H9 (cell line): Measurements from ENCODE around the gene MFSD6. TPM values are rescaled to one million over a fixed set of nuclear protein-coding genes. Genes with fewer than 3 reads are reported as not detected.

Source experiments
- DNase-seq: peaks from one replicate; pipeline ENCODE4 v3.0.0-alpha.2; 2017
- H2AFZ ChIP-seq: one replicate; pipeline ENCODE4 v1.6.1; 2013; ENCODE audit warnings: mild to moderate bottlenecking, low read length, control low read depth, moderate library complexity
- H2AK5ac ChIP-seq: 2 replicates; pipeline ENCODE4 v1.6.1; 2013; ENCODE audit warnings: low read length, control low read depth, mixed read lengths; ENCODE audit not compliant: insufficient read length
- H2BK120ac ChIP-seq: one replicate; pipeline ENCODE4 v1.6.1; 2013; ENCODE audit warnings: low read depth, mild to moderate bottlenecking, low read length, control low read depth, inconsistent platforms; ENCODE audit not compliant: poor library complexity, severe bottlenecking
- H2BK12ac ChIP-seq: 2 replicates; pipeline ENCODE4 v1.6.1; 2013; ENCODE audit warnings: low read length, control low read depth, mixed read lengths, low read depth; ENCODE audit not compliant: insufficient read length
- H2BK15ac ChIP-seq: 2 replicates; pipeline ENCODE4 v1.6.1; 2013; ENCODE audit warnings: low read depth, low read length, control low read depth
- H2BK20ac ChIP-seq: one replicate; pipeline ENCODE4 v1.6.1; 2013; ENCODE audit warnings: low read depth, mild to moderate bottlenecking, low read length, control low read depth, inconsistent platforms; ENCODE audit not compliant: poor library complexity, severe bottlenecking
- H2BK5ac ChIP-seq: 2 replicates; pipeline ENCODE4 v1.6.1; 2013; ENCODE audit warnings: low read length, control low read depth, mixed read lengths; ENCODE audit not compliant: insufficient read length
- H3K14ac ChIP-seq: 2 replicates; pipeline ENCODE4 v1.6.1; 2013; ENCODE audit warnings: low read length, control low read depth; ENCODE audit not compliant: insufficient read depth
- H3K18ac ChIP-seq: 2 replicates; pipeline ENCODE4 v1.6.1; 2013; ENCODE audit warnings: low read depth, mild to moderate bottlenecking, mixed read lengths, low read length, control low read depth; ENCODE audit not compliant: insufficient read length
- H3K23ac ChIP-seq: 2 replicates; pipeline ENCODE4 v1.6.1; 2013; ENCODE audit warnings: low read length, control low read depth, mixed read lengths, low read depth; ENCODE audit not compliant: insufficient read length
- H3K23me2 ChIP-seq: 2 replicates; pipeline ENCODE4 v1.6.1; 2013; ENCODE audit warnings: low read depth, mild to moderate bottlenecking, mixed read lengths, low read length, control low read depth; ENCODE audit not compliant: insufficient read length, poor library complexity, severe bottlenecking
- H3K27ac ChIP-seq: 2 replicates; pipeline ENCODE4 v1.5.1; 2013; ENCODE audit warnings: low read length, control low read depth, mixed read lengths, low read depth; ENCODE audit not compliant: insufficient read length
- H3K27me3 ChIP-seq: 2 replicates; pipeline ENCODE4 v1.6.1; 2013; ENCODE audit warnings: low read length, control low read depth, inconsistent platforms; ENCODE audit not compliant: insufficient read depth
- H3K4ac ChIP-seq: 2 replicates; pipeline ENCODE4 v1.6.1; 2013; ENCODE audit warnings: low read depth, mild to moderate bottlenecking, control low read depth, inconsistent platforms, low read length, moderate library complexity
- H3K4me1 ChIP-seq: 2 replicates; pipeline ENCODE4 v1.6.1; 2013; ENCODE audit warnings: low read length, control low read depth, inconsistent platforms; ENCODE audit not compliant: insufficient read depth
- H3K4me2 ChIP-seq: 2 replicates; pipeline ENCODE4 v1.6.1; 2013; ENCODE audit warnings: low read length, control low read depth, mixed read lengths; ENCODE audit not compliant: insufficient read length, insufficient read depth
- H3K56ac ChIP-seq: 2 replicates; pipeline ENCODE4 v1.6.1; 2013; ENCODE audit warnings: low read depth, mild to moderate bottlenecking, mixed read lengths, low read length, control low read depth; ENCODE audit not compliant: insufficient read length
- H3K79me1 ChIP-seq: 2 replicates; pipeline ENCODE4 v1.6.1; 2013; ENCODE audit warnings: low read depth, mild to moderate bottlenecking, moderate library complexity, low read length, control low read depth, inconsistent platforms; ENCODE audit not compliant: insufficient read depth, poor library complexity, severe bottlenecking
- H3K79me2 ChIP-seq: 2 replicates; pipeline ENCODE4 v1.6.1; 2013; ENCODE audit warnings: low read length, control low read depth, inconsistent platforms; ENCODE audit not compliant: insufficient read depth
- H3K9ac ChIP-seq: 2 replicates; pipeline ENCODE4 v1.6.1; 2013; ENCODE audit warnings: low read length, control low read depth, mixed read lengths; ENCODE audit not compliant: insufficient read length; ENCODE audit errors: extremely low read depth
- H3K9me3 ChIP-seq: one replicate; pipeline ENCODE4 v1.6.1; 2013; ENCODE audit warnings: low read depth, low read length, inconsistent platforms; ENCODE audit not compliant: control insufficient read depth
- H3T11ph ChIP-seq: one replicate; pipeline ENCODE4 v1.6.1; 2013; ENCODE audit warnings: mild to moderate bottlenecking, low read length, control low read depth, inconsistent platforms
- H4K20me1 ChIP-seq: one replicate; pipeline ENCODE4 v1.6.1; 2013; ENCODE audit not compliant: control insufficient read depth, insufficient read length, insufficient read depth
- H4K5ac ChIP-seq: 2 replicates; pipeline ENCODE4 v1.6.1; 2013; ENCODE audit warnings: low read depth, mild to moderate bottlenecking, mixed read lengths, low read length, control low read depth; ENCODE audit not compliant: insufficient read length
- H4K8ac ChIP-seq: replicated peaks from 2 replicates; pipeline ENCODE4 v1.6.1; 2013; ENCODE audit warnings: low read length, control low read depth, mixed read lengths, low read depth; ENCODE audit not compliant: insufficient read length
- H4K91ac ChIP-seq: 2 replicates; pipeline ENCODE4 v1.6.1; 2013; ENCODE audit warnings: low read depth, mild to moderate bottlenecking, moderate library complexity, mixed read lengths, low read length, control low read depth; ENCODE audit not compliant: insufficient read length
- H3K27ac Mint-ChIP-seq, 3 experiments: 2 replicates in 2 of 3; 3 replicates in 1 of 3; pipeline ENCODE4 v1.8.0; 2020 to 2021; ENCODE audit warnings: mixed read lengths in 3 of 3, mild to moderate bottlenecking in 1 of 3, moderate library complexity in 1 of 3
- H3K27me3 Mint-ChIP-seq: 2 replicates; pipeline ENCODE4 v1.8.0; 2021; ENCODE audit warnings: low read depth, mild to moderate bottlenecking, moderate library complexity, mixed read lengths
- H3K36me3 Mint-ChIP-seq, 3 experiments: 2 replicates in 2 of 3; 3 replicates in 1 of 3; pipeline ENCODE4 v1.8.0; 2020 to 2021; ENCODE audit warnings: low read depth in 3 of 3, mixed read lengths in 3 of 3; ENCODE audit not compliant: insufficient read depth in 1 of 3
- H3K4me1 Mint-ChIP-seq, 2 experiments: 2 replicates each; pipeline ENCODE4 v1.8.0; 2020; ENCODE audit warnings: mixed read lengths in 2 of 2
- H3K4me3 Mint-ChIP-seq, 2 experiments: 2 replicates in 1 of 2; 3 replicates in 1 of 2; pipeline ENCODE4 v1.8.0; 2020 to 2021; ENCODE audit warnings: mild to moderate bottlenecking in 2 of 2, mixed read lengths in 2 of 2, moderate library complexity in 1 of 2
- H3K9me3 Mint-ChIP-seq, 2 experiments: 2 replicates in 1 of 2; 3 replicates in 1 of 2; pipeline ENCODE4 v1.8.0; 2020; ENCODE audit warnings: mild to moderate bottlenecking in 2 of 2, mixed read lengths in 2 of 2, moderate library complexity in 1 of 2
- whole genome bisulfite sequencing: extraction: QIAGEN DNeasy Blood & Tissue Kit; methylation state at CpG from one replicate; pipeline ENCODE4 v1.1.7; 2013; ENCODE audit warnings: missing lambda C conversion rate, low lambda C conversion rate, mixed read lengths; ENCODE audit not compliant: insufficient read length; ENCODE audit errors: extremely low coverage; 5-methylcytosine and 5-hydroxymethylcytosine counted together
- total RNA-seq: library from RNA; stranded (reverse); gene quantifications from 2 replicates; pipeline ENCODE4 v1.2.1, GENCODE V29; 2021
- TF ChIP-seq, protein P1 (sequence below): fragments of 200-600 bp; sonication (generic); conservative IDR thresholded peaks from 3 replicates; pipeline ENCODE4 v1.8.0; 2021; ENCODE audit warnings: antibody characterized with exemption, mild to moderate bottlenecking

Gene MFSD6
- total RNA-seq, 1 experiment from 2014 or later, result 4.0 TPM

DNA sequence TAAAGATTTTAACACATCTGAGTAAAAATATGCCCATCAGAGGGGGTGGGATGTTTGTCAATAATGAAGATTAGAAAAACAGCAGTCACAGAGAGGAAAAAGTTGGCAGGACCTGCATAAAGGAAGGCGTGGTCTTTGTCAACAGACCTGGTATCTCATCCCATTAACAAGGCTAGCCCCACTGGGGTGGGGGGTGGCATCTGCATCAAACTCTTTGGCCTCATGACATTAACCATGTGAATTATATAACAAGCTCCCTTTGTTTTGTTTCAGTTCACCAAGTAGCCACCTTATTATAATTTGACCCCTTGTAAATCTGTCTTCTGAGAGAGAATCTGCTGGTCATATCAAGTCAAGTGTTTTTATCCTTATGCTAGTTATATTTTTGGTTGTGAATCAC, 97.5 kb downstream of the MFSD6 start:
- Histone ChIP-seq H3K14ac (no peak overlapping the region), H3T11ph (no peak overlapping the region), H3K9me3 (no peaks in the 10 kb centered on the region), H3K23ac (no peak overlapping the region), H3K4me2 (no peak overlapping the region), H3K56ac (no peak overlapping the region), H3K79me1 (no peaks in the 10 kb centered on the region), H2BK5ac (no peak overlapping the region), H3K27ac (no peak overlapping the region), H4K20me1 (no peaks in the 10 kb centered on the region), H2AK5ac (no peak overlapping the region), H2BK120ac (no peak overlapping the region), H3K9ac (no peak overlapping the region), H4K5ac (no peak overlapping the region), H2BK15ac (no peak overlapping the region), H3K4ac (no peak overlapping the region), H4K8ac (no peak overlapping the region), H3K18ac (no peak overlapping the region), H3K4me1 (no peaks in the 10 kb centered on the region), H4K91ac (no peak overlapping the region), H2BK20ac (no peak overlapping the region), H2AFZ (no peak overlapping the region), H3K27me3 (no peaks in the 10 kb centered on the region), H3K79me2 (no peaks in the 10 kb centered on the region), H2BK12ac (no peak overlapping the region), H3K23me2 (no peaks in the 10 kb centered on the region)
- Mint-ChIP-seq H3K27me3 (no peaks in the 10 kb centered on the region; the same call in 1 of the 2 replicates), H3K4me1 (peaks cover 0 to 5% of the 10 kb centered on the region in 2 experiments; a peak in 1 of 4 replicates), H3K9me3 (no peaks in the 10 kb centered on the region), H3K4me3 (no peak overlapping the region), H3K27ac (no peak overlapping the region), H3K36me3 (no peaks in the 10 kb centered on the region)
- WGBS, result no CpG with 5 or more reads among the region's 1 CpG
- no peak for DNase-seq
- TF ChIP-seq, protein P1, sequence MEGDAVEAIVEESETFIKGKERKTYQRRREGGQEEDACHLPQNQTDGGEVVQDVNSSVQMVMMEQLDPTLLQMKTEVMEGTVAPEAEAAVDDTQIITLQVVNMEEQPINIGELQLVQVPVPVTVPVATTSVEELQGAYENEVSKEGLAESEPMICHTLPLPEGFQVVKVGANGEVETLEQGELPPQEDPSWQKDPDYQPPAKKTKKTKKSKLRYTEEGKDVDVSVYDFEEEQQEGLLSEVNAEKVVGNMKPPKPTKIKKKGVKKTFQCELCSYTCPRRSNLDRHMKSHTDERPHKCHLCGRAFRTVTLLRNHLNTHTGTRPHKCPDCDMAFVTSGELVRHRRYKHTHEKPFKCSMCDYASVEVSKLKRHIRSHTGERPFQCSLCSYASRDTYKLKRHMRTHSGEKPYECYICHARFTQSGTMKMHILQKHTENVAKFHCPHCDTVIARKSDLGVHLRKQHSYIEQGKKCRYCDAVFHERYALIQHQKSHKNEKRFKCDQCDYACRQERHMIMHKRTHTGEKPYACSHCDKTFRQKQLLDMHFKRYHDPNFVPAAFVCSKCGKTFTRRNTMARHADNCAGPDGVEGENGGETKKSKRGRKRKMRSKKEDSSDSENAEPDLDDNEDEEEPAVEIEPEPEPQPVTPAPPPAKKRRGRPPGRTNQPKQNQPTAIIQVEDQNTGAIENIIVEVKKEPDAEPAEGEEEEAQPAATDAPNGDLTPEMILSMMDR, result no peak
